Activated CD4-positive, alpha-beta T cell treated with anti-CD3 and anti-CD28 coated beads, Interleukin-2, amount 50 U/mL, for 48 hours (primary cell): ENCODE data around the gene ARHGEF10L.

Experiments
- DNase-seq, 2 experiments: peaks; one replicate each; pipeline ENCODE4 v3.0.0-alpha.2; 2020

ARHGEF10L gene

GRCh38 chr1:17640393-17640792 lies 100.9 kb downstream of the ARHGEF10L start:
- no peak for DNase-seq

GRCh38 chr1:17640975-17641374 lies 101.5 kb downstream of the ARHGEF10L start:
- DNase-seq: no peak

GRCh38 chr1:17642169-17642568 lies 102.7 kb downstream of the ARHGEF10L start:
- DNase-seq: no peak

GRCh38 chr1:17642943-17643342 lies 103.4 kb downstream of the ARHGEF10L start:
- DNase-seq: no peak

GRCh38 chr1:17643861-17644703 lies 104.6 kb downstream of the ARHGEF10L start:
- no peak for DNase-seq

GRCh38 chr1:17645068-17645911 lies 105.8 kb downstream of the ARHGEF10L start:
- no peak for DNase-seq

GRCh38 chr1:17646444-17647280 lies 107.2 kb downstream of the ARHGEF10L start:
- no peak for DNase-seq

- DNase-seq: no peak
These were observed 109.1 kb downstream of the ARHGEF10L start for GRCh38 chr1:17648457-17649145.

GRCh38 chr1:17649371-17650106 lies 110.0 kb downstream of the ARHGEF10L start:
- no peak for DNase-seq

- DNase-seq: no peak
These were observed 113.8 kb downstream of the ARHGEF10L start for GRCh38 chr1:17653276-17653675.

GRCh38 chr1:17653728-17654351 lies 114.3 kb downstream of the ARHGEF10L start:
- DNase-seq: peak; percentile 28 to 38

GRCh38 chr1:17654519-17654918 lies 115.0 kb downstream of the ARHGEF10L start:
- DNase-seq: no peak

- no peak for DNase-seq
These were observed 115.7 kb downstream of the ARHGEF10L start for GRCh38 chr1:17655169-17655568.

GRCh38 chr1:17655922-17656321 lies 116.4 kb downstream of the ARHGEF10L start:
- DNase-seq: no peak

- DNase-seq: no peak
These were observed 117.9 kb downstream of the ARHGEF10L start for GRCh38 chr1:17657436-17657835.

- no peak for DNase-seq
These were observed 119.3 kb downstream of the ARHGEF10L start for GRCh38 chr1:17658837-17659236.

GRCh38 chr1:17661546-17662157 lies 122.2 kb downstream of the ARHGEF10L start:
- DNase-seq: peak; percentile 71 to 75

- DNase-seq: no peak
These were observed 122.8 kb downstream of the ARHGEF10L start for GRCh38 chr1:17662296-17662695.

- no peak for DNase-seq
These were observed 123.3 kb downstream of the ARHGEF10L start for GRCh38 chr1:17662786-17663185.

GRCh38 chr1:17663646-17664045 lies 124.1 kb downstream of the ARHGEF10L start:
- DNase-seq: no peak

GRCh38 chr1:17664322-17664721 lies 124.8 kb downstream of the ARHGEF10L start:
- no peak for DNase-seq
